Stimulated activated CD8-positive, alpha-beta memory T cell treated with anti-CD3 and anti-CD28 coated beads, Interleukin-15, amount 100 ng/mL, for 24 hours (primary cell): ENCODE data around the gene CLTCL1.
"Not testable (repeated sequence)": the region's sequence is repeated elsewhere in the genome, so short reads cannot be mapped to it uniquely, and the experiment has no call there.

Source experiments
- DNase-seq: peaks from one replicate; pipeline ENCODE4 v3.0.0-alpha.2; 2020; ENCODE audit warnings: low read depth

The CLTCL1 gene

DNA sequence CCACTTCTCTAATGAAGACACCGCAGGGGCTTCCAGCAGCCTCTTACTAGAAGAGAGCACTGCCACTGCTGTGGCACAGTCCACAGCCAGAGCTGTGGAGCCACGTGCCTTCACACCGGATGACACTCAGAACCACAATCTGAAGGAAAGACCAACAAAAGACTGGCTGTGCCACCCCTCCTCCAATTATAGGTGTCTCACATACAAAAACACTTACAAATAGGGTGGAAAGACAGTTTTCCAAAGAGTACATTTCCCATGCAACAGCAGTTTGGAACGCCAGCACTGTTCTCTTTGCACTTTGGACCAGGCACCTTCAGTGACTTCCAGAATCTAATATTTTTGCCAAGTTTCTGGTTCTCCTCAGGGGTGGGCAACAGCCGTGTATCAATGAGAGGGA is 74.9 kb downstream of the CLTCL1 start:
- no peak for DNase-seq

DNA sequence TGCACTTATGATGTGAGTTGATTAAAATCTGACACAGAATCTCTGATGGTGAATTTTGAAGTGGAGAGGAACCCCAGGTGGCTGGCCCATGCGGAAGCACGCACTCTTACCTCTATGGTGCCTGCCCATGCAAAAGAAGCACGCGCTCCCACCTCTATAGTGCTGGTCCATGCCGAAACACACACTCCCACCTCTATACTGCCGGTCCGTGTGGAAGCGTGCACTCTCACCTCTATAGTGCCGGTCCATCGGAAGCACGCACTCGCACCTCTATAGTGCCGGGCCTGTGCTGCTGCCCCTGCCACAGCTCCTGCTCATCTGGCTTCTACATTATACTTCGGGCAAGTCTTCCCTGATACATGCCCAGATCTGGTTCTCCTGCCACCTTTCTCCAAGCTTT is 76.2 kb downstream of the CLTCL1 start:
- no peak for DNase-seq

DNA sequence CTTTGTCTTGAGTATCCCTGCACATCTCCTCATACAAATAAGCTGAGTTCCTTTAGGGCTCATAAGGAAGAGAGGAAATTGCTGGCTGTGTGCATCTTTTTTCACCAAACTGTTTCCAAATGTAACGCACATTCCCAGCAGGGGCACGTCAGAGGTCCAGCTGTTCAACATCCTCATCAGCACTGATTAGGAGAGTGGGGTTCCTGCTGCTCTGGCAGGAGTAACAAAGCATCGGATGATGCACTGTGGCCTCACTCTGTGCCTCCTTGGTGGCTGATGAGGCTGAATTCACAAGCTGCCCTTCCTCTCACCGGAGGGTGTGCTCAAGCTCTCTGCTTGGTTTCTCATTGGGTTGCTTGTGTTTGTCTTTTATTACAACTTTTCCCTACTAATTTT is 77.4 kb downstream of the CLTCL1 start:
- DNase-seq: no peak

DNA sequence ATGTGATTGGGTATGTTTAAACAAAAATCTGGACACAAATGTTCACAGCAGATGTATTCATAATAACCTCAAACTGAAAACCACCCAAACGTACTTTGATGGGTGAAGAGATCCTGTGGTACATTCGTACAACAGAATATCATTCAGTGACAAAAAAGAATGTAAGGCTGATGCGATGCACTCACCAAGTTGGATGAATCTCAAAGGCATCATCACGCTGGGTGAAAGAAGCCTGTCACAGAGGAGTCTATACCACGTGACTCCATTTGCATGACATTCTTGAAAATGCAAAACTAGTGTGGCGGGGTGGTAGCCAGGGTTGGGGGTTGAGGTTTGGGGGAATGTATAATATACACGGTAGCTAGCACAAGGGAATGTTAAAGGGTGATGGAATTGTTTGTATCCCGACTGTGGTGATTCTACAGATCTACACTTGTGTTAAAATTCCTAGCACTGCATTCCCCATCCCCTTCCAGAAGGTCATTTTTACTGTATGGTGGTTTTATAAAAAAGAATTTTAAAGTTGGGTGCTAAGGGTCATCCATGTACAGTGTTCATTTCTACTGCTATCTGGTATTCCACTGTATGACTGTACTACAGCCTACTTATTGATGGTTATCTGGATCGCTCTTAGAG is 78.0 kb downstream of the CLTCL1 start:
- DNase-seq: no peak

DNA sequence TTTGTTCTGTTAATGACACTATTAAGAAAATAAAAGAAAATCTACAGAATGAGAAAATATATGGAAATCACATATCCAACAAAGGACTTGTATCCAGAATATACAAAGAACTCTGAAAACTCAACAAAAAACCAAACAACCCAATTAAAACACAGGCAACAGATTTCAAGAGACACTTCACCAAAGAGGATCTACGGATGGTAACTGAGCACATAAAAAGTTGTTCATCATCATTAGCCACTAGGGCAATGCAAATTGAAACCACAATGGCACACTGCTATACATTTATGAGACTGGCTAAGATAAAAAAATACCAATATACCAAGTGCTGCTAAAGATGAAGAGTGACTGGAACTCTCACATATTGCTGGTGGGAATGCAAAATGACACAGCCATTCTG is 78.5 kb downstream of the CLTCL1 start:
- no peak for DNase-seq

DNA sequence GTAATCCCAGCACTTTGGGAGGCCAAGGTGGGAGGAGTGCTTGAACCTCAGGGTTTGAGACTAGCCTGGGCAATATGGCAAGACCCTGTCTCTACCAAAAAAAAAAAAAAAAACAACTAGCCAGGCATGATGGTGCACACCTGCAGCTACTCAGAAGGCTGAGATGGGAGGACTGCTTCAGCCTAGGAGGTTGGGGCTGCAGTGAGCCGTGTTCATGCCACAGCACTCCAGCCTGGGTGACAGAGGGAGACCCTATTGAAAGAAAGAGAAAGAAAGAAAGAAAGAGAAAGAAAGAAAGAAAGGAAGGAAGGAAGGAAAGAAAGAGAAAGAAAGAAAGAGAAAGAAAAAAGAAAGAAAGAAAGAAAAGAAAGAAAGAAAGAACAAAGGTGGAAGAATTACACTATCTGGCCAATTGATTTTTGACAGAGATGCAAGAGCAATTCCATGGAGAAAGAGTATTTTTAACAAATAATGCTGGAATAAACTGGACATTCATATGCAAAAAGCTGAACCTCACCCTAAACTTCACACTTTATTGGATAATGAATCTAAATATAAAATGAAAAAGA is 79.1 kb downstream of the CLTCL1 start:
- DNase-seq: no peak

DNA sequence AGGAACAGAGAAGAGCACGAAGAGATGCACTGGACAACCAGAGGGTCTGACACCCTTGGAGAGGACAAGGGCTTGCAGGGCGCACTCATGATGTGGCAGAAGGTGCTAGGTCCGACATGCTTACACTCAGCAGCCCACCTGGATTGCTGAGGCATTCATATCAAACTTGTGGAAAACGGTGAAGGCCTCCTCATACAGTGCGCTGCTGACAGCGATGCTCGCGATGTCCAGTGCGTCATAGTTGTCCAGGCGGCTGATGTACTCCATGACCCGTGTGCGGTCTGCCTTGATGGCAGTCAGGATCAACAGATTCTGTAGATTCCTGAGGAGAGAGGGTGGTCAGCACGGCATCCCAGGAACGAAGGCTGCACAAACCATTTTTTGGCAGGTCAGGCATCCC is 81.3 kb downstream of the CLTCL1 start:
- DNase-seq: no peak

DNA sequence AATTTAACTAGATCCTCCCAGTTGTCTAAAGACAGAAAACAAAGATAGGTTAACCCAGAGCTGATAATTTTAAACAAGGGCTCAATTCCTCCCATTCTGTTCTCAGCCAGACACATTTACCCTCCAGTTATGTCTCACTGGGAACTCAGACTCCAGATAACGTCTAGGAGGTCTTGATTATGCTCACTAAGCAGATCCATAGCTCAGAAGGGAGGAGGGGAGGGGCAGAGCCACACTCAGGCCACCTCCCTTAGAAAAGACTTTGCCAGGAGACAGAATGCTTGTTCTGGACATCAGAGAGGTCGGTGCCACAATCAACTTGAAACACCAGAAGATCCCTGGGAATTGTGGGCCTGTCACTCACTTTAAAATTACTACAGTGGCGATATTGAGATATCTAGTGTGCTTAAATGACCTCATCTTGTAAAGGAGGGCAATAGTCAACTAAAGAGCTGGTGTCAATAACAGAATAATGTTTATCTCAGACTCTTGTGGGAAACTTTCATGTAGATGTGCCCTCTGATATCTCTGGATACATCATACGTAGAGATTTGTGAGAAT is 83.2 kb downstream of the CLTCL1 start:
- no peak for DNase-seq

DNA sequence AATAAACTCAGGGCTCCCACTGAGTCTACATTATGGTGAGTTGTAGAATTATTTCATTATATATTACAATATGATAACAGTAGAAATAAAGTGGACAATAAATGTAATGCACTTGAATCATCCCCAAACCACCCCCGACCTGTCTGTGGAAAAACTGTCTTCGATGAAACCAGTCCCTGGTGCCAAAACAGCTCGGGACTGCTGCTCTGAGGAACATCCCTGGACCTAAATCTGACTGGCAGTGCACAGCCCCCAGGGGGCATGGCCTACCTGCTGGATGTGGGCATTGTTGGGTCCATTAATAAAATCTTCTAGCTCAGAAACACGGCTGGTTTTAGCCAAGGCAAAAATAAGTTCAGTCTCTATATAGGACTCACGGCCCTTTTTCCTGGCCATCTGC is 83.6 kb downstream of the CLTCL1 start:
- no peak for DNase-seq

DNA sequence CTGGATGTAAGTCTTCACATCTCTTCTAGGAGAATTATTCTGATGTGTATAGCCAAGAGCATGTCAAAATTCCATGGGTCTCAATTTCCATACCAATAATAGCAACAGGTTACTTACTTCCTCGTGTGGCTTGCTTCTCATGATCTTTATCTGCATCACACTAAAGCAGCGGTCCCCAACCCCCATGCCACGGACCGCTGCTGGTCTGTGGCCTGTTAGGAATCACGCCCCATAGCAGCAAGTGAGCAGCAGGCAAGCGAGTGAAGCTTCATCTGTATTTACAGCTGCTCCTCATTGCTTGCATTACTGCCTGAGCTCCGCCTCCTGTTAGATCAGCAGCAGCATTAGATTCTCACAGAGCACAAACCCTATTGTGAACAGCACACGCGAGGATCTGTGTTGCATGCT is 84.1 kb downstream of the CLTCL1 start:
- DNase-seq: no peak

DNA sequence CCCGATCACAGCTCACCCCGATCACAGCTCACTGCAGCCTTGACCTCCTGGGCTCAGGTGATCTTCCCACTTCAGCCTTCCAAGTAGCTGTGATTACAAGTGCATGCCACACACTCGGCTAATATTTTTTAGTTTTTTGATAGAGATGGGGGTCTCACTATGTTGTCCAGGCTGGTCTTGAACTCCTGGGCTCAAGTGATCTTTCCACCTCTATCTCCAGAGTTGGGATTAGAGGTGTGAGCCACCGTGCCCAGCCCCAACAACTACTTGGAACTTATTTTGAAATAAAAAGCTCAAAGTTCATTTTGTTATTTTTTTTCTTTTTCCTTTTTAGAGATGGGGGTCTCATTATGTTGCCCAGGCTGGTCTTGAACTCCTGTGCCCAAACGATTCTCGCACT is 85.2 kb downstream of the CLTCL1 start:
- DNase-seq: no peak

DNA sequence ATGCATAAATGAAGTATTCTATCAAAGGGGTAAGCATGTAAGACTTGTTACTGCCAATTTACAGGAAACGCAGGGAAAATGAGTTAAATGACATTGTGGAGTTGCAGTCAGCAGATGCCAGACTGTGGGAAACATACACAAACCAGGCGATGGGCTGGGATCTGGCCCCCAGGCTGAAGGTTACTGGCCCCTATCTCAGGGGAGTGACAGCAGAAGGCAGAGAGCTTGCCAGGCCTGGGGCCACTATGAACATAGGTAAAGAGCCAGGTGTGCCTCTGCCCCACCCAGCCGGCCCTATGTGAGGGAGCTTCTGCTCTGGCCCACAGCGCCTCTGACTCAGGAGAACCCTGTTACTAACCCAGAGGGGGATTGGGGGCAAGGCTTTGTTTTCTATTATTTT is 86.9 kb downstream of the CLTCL1 start:
- no peak for DNase-seq

DNA sequence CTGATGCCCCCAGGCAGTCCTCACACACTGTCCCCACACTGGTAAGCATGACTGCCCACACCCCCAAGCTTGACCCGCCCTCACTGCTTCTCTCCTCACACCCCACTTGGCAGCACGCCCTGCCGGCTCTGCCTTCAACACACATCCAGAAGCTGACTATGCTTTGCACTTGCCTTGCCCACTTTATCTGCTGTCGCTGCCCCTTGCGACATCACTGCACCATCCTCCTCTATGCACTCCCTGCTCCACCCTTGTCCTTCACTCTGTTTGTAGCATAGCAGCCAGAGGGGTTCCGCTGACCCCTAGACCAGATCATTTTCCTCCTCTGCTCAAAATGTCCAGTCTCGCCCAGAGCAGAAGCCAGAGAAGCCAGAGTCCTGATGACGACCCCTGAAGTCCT is 87.7 kb downstream of the CLTCL1 start:
- no peak for DNase-seq

DNA sequence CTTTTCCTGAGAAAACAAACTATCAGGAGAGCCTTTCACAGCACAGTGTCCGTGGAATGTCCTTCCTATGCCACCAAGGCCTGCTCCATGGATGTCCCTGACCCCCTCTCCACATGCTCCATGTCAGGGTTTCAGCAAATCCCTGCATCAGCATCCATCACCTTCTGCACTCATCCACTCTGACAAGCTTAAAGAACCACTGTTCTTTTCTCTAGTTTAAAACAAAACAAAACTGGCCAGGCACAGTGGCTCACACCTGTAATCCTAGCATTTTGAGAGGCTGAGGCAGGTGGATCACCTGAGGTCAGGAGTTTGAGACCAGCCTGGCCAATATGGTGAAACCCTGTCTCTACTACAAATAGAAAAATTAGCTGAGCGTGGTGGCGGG is 88.7 kb downstream of the CLTCL1 start:
- DNase-seq: not testable (repeated sequence)

DNA sequence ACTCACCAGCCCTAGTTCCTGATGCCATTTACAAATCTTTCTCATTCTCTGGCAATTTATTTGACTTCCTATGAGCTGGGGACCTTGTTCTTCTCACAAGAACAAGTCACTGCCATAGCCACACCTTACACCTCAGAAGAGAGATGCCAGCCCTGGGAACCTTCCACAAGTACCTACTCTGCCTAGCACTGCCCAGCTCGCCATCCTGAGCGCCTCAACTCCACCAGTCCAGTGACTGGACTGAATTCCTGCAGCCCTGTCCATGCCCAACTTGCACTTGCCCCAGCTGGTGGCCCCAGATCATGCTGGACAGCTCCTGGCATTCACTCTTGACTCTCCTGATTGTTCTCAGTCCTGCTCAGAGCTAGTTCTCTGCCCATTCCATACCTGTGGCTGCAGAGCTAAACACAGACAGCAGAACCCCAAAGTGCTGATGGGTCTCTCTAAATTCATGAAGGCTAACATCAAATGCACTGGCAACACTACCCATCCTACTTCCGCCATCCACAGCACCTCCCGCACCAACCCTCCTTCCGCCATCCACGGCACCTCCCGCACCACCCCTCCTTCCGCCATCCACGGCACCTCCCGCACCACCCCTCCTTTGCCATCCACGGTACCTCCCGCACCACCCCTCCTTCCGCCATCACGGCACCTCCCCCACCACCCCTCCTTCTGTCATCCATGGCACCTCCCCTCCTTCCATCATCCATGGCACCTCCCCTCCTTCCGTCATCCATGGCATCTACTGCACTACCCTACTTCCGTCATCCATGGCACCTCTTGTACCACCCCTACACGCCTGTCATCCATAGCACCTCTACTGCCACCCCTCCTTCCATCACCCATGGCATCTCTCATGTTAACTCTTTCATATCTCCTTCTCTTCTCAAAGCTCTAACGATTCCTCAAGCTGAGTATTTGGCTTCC is 89.4 kb downstream of the CLTCL1 start:
- no peak for DNase-seq

DNA sequence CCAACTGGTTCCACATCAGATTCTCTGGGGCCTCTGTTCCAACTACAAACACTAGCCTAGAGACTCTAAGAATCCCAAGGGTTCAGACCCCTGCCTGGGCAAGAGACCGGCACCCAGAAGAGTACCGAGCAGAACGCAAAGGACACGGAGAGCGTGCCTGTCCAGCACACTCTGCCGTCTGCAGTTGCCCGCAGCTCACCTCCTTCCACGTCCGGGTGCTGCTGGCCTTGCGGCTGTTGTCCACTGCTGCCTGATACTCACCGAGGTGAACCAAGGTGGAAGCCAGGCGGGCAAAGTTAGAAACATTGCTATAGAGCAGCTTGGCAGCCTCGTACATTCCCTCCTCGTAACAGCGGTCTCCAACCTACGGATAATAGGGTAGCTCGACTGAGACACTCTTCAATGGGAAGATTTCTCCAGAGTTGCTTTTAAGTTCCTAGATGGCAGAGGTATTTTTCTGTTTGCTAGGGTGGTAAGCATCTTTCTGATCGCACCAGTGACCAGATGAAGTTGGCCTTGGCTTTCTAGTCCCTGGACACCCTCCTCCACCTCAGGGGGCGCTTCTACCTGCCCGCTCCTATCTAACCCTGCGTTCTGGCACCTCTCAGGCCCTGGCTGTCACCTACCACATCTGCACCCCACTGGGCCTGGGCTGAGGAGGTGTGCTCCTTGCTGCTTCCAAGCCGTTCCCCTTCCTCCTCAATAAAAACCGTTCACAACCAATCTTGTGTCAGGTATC is 90.2 kb downstream of the CLTCL1 start:
- no peak for DNase-seq

DNA sequence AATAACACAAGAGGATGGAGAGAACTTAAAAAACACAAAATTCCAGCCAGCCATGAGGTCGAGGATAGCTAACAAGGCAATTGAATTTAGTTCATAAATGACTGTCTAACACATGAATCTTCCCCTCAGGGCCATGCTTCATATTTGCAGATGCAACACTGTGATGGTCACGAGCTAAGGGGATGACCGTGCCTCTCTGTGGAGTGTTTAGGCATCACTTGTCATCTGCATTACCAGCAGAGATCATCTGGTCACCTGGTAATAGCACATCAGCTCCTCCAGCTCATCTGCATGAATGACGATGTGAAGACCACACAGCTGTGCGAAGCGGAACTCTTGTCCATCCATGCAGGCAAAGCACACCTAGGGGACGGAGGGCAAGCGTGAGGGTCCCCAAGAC is 92.0 kb downstream of the CLTCL1 start:
- no peak for DNase-seq

DNA sequence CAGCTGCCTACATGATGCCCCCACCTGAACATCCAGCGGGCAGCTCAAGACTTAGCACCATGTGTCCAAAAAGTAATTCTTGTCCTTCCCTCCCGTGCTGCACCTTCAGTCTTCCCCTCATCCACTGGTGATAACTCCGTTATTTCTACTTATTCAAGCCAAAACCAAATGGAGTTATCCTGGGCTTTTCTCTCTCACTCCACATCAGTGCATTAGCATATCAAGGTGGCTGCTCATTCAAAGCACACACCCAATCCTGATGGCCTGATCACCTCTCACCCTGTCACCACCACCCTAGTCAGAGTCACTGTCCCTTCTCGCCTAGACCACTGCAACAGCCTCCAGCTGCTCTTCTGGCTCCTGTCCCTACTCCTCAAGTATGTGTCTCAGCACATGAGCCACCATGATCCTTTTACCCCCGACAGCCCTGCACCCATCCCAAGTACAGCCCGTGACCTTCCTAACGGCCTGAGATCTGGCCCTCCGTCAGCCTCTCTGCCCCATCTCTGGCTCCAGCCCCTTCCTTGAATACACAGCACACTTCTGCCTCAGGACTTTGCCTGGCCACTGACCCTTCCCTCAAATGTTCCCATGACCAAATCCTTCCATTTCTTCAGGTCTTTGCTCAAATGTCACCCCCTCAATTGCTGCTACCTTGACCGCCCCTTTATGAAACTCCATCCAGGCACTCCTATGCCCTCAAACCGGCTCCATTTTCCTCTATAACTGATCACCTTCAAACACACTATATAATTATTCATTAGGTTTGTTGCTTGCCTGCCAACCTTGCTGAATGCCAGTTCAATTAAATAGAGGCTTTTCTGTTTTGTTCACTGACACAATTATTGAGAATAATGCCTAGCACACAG is 93.3 kb downstream of the CLTCL1 start:
- DNase-seq: no peak

DNA sequence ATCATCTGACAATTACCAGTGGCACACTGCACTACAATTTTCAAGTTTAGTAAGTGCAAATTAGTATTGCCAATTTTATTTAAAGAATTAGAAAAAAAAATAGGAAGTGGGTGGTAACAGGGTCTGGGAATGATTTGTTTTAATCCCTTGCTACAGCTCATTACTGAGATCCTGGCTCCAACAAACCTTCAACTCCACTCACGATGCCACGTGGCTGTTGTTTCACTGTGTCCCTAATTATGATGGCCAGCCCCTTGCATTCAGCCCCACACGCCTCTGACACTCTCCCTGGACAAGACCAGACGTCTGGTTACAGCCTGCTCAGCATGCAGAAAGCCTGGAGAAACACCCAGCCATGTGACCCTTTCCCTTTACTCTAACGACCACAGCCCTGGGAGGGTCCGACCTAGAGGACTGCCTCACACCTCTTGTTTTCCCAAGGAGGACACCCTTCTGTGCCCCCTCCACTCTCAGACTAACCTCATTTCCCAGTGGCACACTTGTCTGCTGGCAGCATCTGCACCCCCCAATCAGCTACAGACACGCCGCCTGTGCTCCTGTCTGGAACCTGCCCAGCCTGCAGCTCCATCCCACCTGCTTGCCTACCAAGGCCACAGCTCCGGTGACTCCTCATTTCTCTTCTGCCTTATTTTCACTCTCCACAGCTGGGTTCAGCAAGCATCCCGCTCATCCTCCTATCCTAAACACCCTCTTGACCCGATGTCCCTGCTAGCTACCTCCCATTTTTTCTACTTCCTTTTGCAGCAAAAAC is 94.5 kb downstream of the CLTCL1 start:
- no peak for DNase-seq
